WERI-Rb-1 (cell line): ENCODE results near the gene APBB1.

Source experiments
- DNase-seq: peaks from one replicate; pipeline ENCODE4 v3.0.0-alpha.2; 2020
- H3K27ac ChIP-seq: fragments of 250-450 bp; sonication (Bioruptor Pico); 2 replicates; pipeline ENCODE4 v1.5.1; 2020; ENCODE audit warnings: mild to moderate bottlenecking, moderate library complexity
- H3K27me3 ChIP-seq: fragments of 250-450 bp; sonication (Bioruptor Pico); 2 replicates; pipeline ENCODE4 v1.5.1; 2021; ENCODE audit warnings: mild to moderate bottlenecking, low read depth, moderate library complexity; ENCODE audit not compliant: insufficient read depth, severe bottlenecking
- H3K36me3 ChIP-seq: fragments of 250-450 bp; sonication (Bioruptor Pico); 2 replicates; pipeline ENCODE4 v1.5.1; 2020; ENCODE audit warnings: mild to moderate bottlenecking, moderate library complexity
- H3K4me3 ChIP-seq: 2 replicates; pipeline ENCODE4 v1.5.1; 2011; ENCODE audit warnings: low read depth, mild to moderate bottlenecking, control low read depth, low read length
- H3K9me3 ChIP-seq: fragments of 250-450 bp; sonication (Bioruptor Pico); 2 replicates; pipeline ENCODE4 v1.5.1; 2021; ENCODE audit warnings: mild to moderate bottlenecking, moderate library complexity; ENCODE audit not compliant: severe bottlenecking
- TF ChIP-seq, protein P1 (sequence below): IDR thresholded peaks from 2 replicates; pipeline ENCODE4 v1.5.1; 2011; ENCODE audit warnings: low read depth, mild to moderate bottlenecking, control low read depth, inconsistent platforms, low read length

The APBB1 gene

DNA sequence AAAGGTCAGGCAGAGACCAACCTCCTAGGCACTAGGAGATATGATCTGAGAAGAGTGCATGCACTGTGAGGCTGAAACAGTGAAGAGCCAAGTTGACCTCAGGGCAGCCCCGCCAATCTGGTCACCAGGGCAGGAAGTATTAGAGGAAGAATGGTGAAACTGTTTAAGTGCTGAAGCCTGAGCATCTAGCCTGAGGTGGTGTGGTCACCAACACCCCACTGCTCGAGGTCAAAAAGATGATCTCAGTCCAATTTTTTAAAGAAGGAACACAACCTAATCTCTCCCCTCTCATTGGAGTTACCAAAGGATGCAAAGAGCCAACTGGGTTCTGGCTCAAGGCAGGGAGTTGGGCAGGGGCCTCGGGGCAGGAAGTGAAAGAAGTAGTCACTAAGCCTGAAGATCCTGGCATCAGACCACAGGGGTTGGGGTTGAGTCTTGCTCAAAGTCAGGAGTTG is 4.0 kb downstream of the APBB1 start:
- DNase-seq: no peak
- H3K27ac ChIP-seq: no peak overlapping the region
- no peak overlapping the region for H3K4me3 ChIP-seq
- no peaks in the 10 kb centered on the region for H3K27me3 ChIP-seq
- TF ChIP-seq, protein P1, sequence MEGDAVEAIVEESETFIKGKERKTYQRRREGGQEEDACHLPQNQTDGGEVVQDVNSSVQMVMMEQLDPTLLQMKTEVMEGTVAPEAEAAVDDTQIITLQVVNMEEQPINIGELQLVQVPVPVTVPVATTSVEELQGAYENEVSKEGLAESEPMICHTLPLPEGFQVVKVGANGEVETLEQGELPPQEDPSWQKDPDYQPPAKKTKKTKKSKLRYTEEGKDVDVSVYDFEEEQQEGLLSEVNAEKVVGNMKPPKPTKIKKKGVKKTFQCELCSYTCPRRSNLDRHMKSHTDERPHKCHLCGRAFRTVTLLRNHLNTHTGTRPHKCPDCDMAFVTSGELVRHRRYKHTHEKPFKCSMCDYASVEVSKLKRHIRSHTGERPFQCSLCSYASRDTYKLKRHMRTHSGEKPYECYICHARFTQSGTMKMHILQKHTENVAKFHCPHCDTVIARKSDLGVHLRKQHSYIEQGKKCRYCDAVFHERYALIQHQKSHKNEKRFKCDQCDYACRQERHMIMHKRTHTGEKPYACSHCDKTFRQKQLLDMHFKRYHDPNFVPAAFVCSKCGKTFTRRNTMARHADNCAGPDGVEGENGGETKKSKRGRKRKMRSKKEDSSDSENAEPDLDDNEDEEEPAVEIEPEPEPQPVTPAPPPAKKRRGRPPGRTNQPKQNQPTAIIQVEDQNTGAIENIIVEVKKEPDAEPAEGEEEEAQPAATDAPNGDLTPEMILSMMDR: no peak
- peaks cover 6% of the 10 kb centered on the region; the same call in 1 of the 2 replicates for H3K36me3 ChIP-seq
- no peaks in the 10 kb centered on the region for H3K9me3 ChIP-seq

DNA sequence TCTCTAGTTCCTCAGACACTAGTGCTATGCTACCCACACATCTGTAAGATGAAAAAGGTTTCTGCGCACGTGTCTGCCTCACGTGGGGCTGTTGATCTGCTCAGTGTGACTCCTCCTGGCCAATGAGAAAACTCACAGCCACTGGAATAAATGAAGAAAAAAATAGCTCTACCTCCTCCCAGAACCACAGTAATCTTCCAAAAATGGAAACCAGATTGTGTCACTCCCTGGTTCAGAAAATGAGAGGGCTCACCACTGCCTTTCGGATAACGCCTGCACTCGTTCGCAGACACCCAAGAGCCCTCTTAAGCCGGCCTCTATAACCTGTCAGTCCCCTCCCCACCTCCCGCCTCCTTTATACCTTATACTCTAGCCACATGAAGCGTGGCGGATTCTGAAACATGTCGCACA is 5.1 kb downstream of the APBB1 start:
- Histone ChIP-seq H3K27ac (no peak overlapping the region), H3K9me3 (no peaks in the 10 kb centered on the region), H3K27me3 (no peaks in the 10 kb centered on the region), H3K4me3 (no peak overlapping the region), H3K36me3 (peaks cover 6% of the 10 kb centered on the region; the same call in 1 of the 2 replicates)
- TF ChIP-seq, protein P1: no peak
- DNase-seq: no peak

DNA sequence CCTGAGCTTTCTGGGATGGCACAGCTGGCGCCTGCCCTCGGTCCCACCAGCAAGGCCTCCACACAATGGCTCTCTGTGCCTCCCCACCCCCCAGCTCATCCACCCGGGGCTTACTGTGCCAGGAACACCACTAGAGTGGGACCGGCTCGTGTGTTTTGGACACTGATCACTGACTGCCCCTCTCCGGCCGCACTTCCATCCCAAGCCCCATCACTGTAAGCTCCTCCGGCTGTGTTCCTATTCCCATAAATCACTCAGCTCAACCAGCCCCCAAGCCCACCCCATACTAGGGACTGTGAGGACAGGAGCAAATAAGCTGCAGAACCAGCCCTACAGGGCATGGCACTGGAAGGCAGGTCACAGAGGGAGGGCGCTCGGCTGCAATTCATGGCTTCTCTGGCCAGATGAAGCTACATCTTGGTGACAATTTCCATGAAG is 7.3 kb downstream of the APBB1 start:
- H3K4me3 ChIP-seq: no peak overlapping the region
- H3K27ac ChIP-seq: no peak overlapping the region
- no peak for DNase-seq
- H3K9me3 ChIP-seq: no peaks in the 10 kb centered on the region
- TF ChIP-seq, protein P1: no peak
- H3K27me3 ChIP-seq: no peaks in the 10 kb centered on the region
- H3K36me3 ChIP-seq: peaks cover 6% of the 10 kb centered on the region; the same call in 1 of the 2 replicates

DNA sequence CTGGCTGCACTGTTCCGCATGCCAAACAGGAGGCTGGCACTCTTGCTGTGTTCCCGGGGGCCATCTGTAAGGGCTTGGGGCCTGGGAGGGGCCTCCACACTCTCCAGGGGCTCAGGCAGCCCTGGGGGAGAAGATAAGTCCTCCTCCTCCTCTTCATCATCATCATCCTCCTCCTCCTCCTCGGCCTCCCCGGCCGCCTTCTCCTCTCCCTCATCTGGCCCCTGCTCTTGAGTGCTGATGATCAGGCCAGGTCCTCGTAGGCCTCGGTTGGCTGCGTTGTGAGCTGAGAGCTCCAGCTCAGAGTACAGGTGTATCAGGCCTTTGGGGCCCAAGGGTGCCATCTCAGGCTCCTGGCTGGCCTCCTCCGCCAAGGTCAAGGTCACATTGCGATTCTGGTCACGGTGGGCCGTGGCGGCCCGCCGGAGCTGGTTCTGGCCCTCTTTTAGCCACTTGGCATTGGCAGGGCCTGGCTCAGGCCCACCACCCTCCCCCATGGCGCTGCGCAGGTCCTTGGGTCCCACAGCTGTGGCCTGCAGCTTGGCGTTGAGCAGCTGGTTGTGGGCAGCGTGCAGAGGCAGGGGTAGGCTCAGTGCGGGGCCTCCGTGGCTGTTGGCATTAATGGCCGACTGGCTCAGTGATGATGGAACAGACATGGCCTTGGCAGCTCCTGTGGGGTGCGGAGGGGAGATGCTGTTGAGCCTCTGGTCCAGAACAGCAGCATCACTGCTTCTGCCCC is 8.0 kb downstream of the APBB1 start:
- DNase-seq: no peak
- peaks cover 6% of the 10 kb centered on the region; the same call in 1 of the 2 replicates for H3K36me3 ChIP-seq
- TF ChIP-seq, protein P1: no peak
- H3K4me3 ChIP-seq: no peak overlapping the region
- no peaks in the 10 kb centered on the region for H3K9me3 ChIP-seq
- H3K27me3 ChIP-seq: no peaks in the 10 kb centered on the region
- H3K27ac ChIP-seq: no peak overlapping the region

DNA sequence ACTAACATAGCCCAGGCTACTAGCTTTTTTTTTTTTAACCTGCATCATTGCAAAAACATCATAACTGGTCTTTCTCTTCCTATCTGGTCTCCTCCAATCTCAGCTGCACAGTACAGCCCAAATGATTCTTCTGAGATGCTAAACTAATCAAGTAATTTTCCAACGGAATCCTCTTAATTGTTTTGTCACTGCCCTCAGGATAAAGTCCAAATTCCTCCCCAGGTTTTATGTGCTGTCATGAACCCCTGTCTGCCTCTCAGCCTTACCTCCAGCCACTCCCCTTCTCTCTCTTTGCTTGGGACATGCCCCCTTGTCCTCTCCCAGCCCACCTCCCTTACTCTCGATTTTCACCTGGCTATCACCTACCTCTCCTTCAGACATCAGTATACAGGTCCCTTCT is 12.5 kb downstream of the APBB1 start:
- H3K27ac ChIP-seq: no peak overlapping the region
- H3K9me3 ChIP-seq: no peaks in the 10 kb centered on the region
- H3K4me3 ChIP-seq: no peak overlapping the region
- no peak for DNase-seq
- TF ChIP-seq, protein P1: no peak
- no peaks in the 10 kb centered on the region for H3K27me3 ChIP-seq
- peaks cover 5% of the 10 kb centered on the region for H3K36me3 ChIP-seq

DNA sequence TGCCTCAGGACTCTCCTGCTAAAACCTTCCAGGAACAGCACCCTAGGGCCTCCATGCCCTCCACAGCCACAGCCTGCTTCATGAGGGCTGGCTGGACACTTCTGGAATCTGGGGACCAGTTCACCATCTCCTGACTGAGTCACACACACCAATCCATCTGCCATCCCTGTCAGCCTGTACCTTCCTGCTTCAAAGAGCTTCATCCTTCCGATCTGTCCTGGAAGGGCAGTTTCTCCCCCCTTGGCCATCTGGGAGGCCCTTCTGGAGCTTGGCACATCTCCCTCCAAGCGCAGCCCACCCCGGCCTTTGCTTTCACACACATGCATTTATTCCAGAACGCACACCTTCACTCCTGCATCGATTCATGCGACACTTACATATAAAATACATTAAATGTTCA is 13.0 kb downstream of the APBB1 start:
- Histone ChIP-seq H3K27me3 (no peaks in the 10 kb centered on the region), H3K27ac (no peak overlapping the region), H3K9me3 (no peaks in the 10 kb centered on the region), H3K4me3 (no peak overlapping the region), H3K36me3 (peaks cover 8% of the 10 kb centered on the region)
- no peak for DNase-seq
- TF ChIP-seq, protein P1: no peak
